PC-9 (cell line): ENCODE results near the gene OSBPL6. TPM values are rescaled to one million over a fixed set of nuclear protein-coding genes. Genes with fewer than 3 reads are reported as not detected.

Source experiments
- BruUV-seq: library from RNA; stranded (reverse); fragments of 400-500 nt; replicated peaks from 2 replicates; lab custom pipeline; 2021; lab: Mats Ljungman, UMichigan
- CTCF ChIA-PET: fragments of 300-600 bp; sonication (Branson Sonifier 250); formaldehyde crosslinking; loops from one replicate; lab custom pipeline; 2022; ENCODE audit warnings: antibody characterized with exemption; lab: Charles Lee
- POLR2A ChIA-PET: fragments of 300-600 bp; sonication (Branson Sonifier 250); formaldehyde crosslinking; loops from one replicate; lab custom pipeline; 2022; ENCODE audit warnings: antibody characterized with exemption; ENCODE audit not compliant: unreplicated experiment; lab: Charles Lee
- DNase-seq, 2 experiments: peaks; one replicate each; pipeline versions ENCODE4 v3.0.0 to v3.0.0-alpha.2; 2015 to 2022; ENCODE audit warnings: mixed read lengths in 1 of 2
- H2AFZ ChIP-seq: fragments of 200-600 bp; sonication (generic); 2 replicates; pipeline ENCODE4 v1.8.1; 2017; ENCODE audit warnings: antibody characterized with exemption
- H3F3A ChIP-seq: fragments of 200-600 bp; sonication (generic); 2 replicates; pipeline ENCODE4 v1.8.1; 2017; ENCODE audit warnings: antibody characterized with exemption, mild to moderate bottlenecking, low read depth; ENCODE audit not compliant: insufficient read depth
- H3K27ac ChIP-seq: fragments of 200-600 bp; sonication (generic); 2 replicates; pipeline ENCODE4 v1.6.1; 2016; ENCODE audit warnings: mixed run types
- H3K27me3 ChIP-seq: fragments of 200-600 bp; sonication (generic); 2 replicates; pipeline ENCODE4 v1.6.1; 2016; ENCODE audit warnings: low read depth, mixed run types; ENCODE audit not compliant: insufficient read depth
- H3K36me3 ChIP-seq: fragments of 200-600 bp; sonication (generic); 2 replicates; pipeline ENCODE4 v1.6.1; 2016; ENCODE audit warnings: low read depth, mixed run types
- H3K4me1 ChIP-seq: fragments of 200-600 bp; sonication (generic); replicated peaks from 2 replicates; pipeline ENCODE4 v1.6.1; 2016; ENCODE audit warnings: mixed run types; ENCODE audit not compliant: insufficient read depth
- H3K4me2 ChIP-seq: fragments of 200-600 bp; sonication (generic); 2 replicates; pipeline ENCODE4 v1.6.1; 2017; ENCODE audit warnings: mixed run types
- H3K4me3 ChIP-seq: fragments of 200-600 bp; sonication (generic); 2 replicates; pipeline ENCODE4 v1.6.1; 2016; ENCODE audit warnings: mixed run types
- H3K79me2 ChIP-seq: fragments of 200-600 bp; sonication (generic); 2 replicates; pipeline ENCODE4 v1.6.1; 2017; ENCODE audit warnings: low read depth, mixed run types
- H3K9me2 ChIP-seq: fragments of 200-600 bp; sonication (generic); 2 replicates; pipeline ENCODE4 v1.8.1; 2017; ENCODE audit warnings: mild to moderate bottlenecking; ENCODE audit not compliant: insufficient read depth
- H3K9me3 ChIP-seq: fragments of 200-600 bp; sonication (generic); 2 replicates; pipeline ENCODE4 v1.8.1; 2016; ENCODE audit warnings: low read depth; ENCODE audit not compliant: insufficient read depth
- H4K20me1 ChIP-seq: fragments of 200-600 bp; sonication (generic); 2 replicates; pipeline ENCODE4 v1.8.1; 2017; ENCODE audit not compliant: insufficient read depth
- EZH2 ChIP-seq: fragments of 200-600 bp; sonication (generic); IDR thresholded peaks from 2 replicates; pipeline ENCODE4 v1.8.0; 2017; ENCODE audit warnings: antibody characterized with exemption, low read depth
- intact Hi-C: fragments of 100-400 bp; cut with micrococcal nuclease; formaldehyde crosslinking; loops from one replicate; pipeline ENCODE4 v1.10.0; 2022; ENCODE audit not compliant: unreplicated experiment
- total RNA-seq: library from RNA; stranded (reverse); gene quantifications from 2 replicates; pipeline ENCODE4 v1.2.3, GENCODE V29; 2021
- TF ChIP-seq, protein P1 (sequence below): fragments of 200-600 bp; sonication (generic); conservative IDR thresholded peaks from 2 replicates; pipeline ENCODE4 v1.6.1; 2017; ENCODE audit warnings: mixed run types, antibody characterized with exemption, mild to moderate bottlenecking, moderate library complexity

Gene OSBPL6
- total RNA-seq, 1 experiment from 2014 or later: 2.6 TPM

DNA sequence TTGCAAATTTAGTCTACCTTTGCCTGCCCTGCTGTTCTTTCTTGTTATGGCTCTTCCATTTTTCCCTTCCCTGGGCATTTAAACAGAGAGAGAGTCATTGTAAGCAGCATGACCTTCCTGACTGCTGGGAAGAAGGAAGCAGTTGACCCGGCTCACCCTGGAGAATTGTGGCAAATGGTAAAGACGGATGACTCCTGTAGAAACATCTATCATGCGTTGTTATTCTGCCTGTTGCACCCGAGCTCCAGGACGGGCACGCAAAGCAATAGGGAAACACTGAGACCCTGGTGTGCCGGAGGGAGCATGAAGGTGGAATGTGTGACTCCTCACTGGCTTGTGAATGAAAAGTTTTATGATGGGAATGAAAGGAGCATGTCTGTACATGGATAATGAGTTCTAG, 113.3 kb downstream of the OSBPL6 start:
- Histone ChIP-seq H3K4me1 (peaks cover 11% of the 10 kb centered on the region; the same call in 1 of the 2 replicates), H3K36me3 (no peaks in the 10 kb centered on the region), H3K27me3 (no peaks in the 10 kb centered on the region), H3K9me3 (no peaks in the 10 kb centered on the region), H3K4me3 (no peak overlapping the region), H3K4me2 (no peak overlapping the region), H3K79me2 (no peaks in the 10 kb centered on the region), H4K20me1 (no peaks in the 10 kb centered on the region), H2AFZ (no peak overlapping the region), H3K27ac (no peak overlapping the region), H3F3A (peaks cover 6% of the 10 kb centered on the region; the same call in 1 of the 2 replicates), H3K9me2 (no peaks in the 10 kb centered on the region; the same call in 1 of the 2 replicates)
- ChIA-PET CTCF (no interaction called here), POLR2A (no interaction called here)
- DNase-seq: no peak
- TF ChIP-seq, protein P1, sequence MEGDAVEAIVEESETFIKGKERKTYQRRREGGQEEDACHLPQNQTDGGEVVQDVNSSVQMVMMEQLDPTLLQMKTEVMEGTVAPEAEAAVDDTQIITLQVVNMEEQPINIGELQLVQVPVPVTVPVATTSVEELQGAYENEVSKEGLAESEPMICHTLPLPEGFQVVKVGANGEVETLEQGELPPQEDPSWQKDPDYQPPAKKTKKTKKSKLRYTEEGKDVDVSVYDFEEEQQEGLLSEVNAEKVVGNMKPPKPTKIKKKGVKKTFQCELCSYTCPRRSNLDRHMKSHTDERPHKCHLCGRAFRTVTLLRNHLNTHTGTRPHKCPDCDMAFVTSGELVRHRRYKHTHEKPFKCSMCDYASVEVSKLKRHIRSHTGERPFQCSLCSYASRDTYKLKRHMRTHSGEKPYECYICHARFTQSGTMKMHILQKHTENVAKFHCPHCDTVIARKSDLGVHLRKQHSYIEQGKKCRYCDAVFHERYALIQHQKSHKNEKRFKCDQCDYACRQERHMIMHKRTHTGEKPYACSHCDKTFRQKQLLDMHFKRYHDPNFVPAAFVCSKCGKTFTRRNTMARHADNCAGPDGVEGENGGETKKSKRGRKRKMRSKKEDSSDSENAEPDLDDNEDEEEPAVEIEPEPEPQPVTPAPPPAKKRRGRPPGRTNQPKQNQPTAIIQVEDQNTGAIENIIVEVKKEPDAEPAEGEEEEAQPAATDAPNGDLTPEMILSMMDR: no peak
- no peak for TF ChIP-seq EZH2
- intact Hi-C loops: loop anchor here (2.0 to 10.0 kb wide), 2 partner anchors 107 to 173 kb away; no protein-coding TSS in a partner anchor
- no TSS peak for BruUV-seq

DNA sequence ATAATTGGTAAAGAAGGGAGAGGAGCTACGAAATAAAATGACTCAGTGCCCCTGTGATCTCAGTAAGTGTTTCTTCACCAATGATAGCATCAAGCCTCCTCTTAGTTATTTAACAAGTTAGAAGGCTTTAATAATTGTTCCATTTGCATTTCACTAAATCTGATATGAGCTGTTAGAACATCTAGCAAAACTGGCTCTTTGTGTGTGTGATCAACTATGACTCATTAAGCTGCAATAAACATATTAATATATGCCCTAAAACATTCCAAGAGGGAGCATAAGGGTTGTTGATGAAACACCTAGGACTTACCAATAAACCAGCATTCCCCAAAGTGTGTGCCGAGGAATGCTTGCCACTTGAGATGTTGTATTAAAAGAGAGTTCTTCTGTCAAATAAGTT, 115.2 kb downstream of the OSBPL6 start:
- Histone ChIP-seq H3K4me1 (peaks cover 11% of the 10 kb centered on the region; the same call in 1 of the 2 replicates), H4K20me1 (no peaks in the 10 kb centered on the region), H3F3A (peaks cover 6% of the 10 kb centered on the region; the same call in 1 of the 2 replicates), H3K9me3 (no peaks in the 10 kb centered on the region), H3K27ac (no peak overlapping the region), H3K9me2 (no peaks in the 10 kb centered on the region), H2AFZ (no peak overlapping the region), H3K4me3 (no peak overlapping the region), H3K36me3 (no peaks in the 10 kb centered on the region), H3K27me3 (no peaks in the 10 kb centered on the region), H3K4me2 (no peak overlapping the region), H3K79me2 (no peaks in the 10 kb centered on the region)
- intact Hi-C loops: loop anchor here (10.0 kb wide), 1 partner anchor 175 kb away; no protein-coding TSS in a partner anchor
- ChIA-PET POLR2A (no interaction called here), CTCF (no interaction called here)
- DNase-seq: peak in 1 of 2 experiments; percentile 65
- no peak for TF ChIP-seq EZH2
- TF ChIP-seq, protein P1: no peak
- BruUV-seq: no TSS peak

DNA sequence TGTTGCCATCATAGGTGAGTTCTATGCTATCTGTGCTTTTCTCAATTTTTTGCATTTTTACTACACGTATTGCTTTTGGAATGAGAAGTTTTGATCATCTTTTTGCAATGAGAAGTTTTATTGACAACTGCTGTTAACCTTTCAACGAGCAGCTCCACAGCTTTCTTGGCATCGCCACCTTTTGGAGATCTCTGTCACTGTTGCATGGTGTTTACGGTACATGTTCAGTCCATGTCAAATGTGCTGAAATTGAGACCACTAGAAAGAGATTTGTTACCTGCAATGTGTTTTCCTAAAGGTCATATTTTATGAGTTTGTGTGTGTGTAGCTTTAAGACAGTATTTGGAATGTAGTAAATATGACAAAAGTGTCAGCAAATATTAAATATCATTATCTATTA, 120.8 kb downstream of the OSBPL6 start:
- Histone ChIP-seq H3K27me3 (no peaks in the 10 kb centered on the region), H3K4me1 (no peaks in the 10 kb centered on the region), H3K27ac (no peak overlapping the region), H3K4me3 (no peak overlapping the region), H3K9me2 (no peaks in the 10 kb centered on the region), H3K4me2 (no peak overlapping the region), H3K9me3 (no peaks in the 10 kb centered on the region), H2AFZ (no peak overlapping the region), H3F3A (no peaks in the 10 kb centered on the region), H4K20me1 (no peaks in the 10 kb centered on the region), H3K79me2 (no peaks in the 10 kb centered on the region), H3K36me3 (no peaks in the 10 kb centered on the region)
- CTCF ChIA-PET: no interaction called here
- no peak for DNase-seq
- intact Hi-C loops: no loop called here
- POLR2A ChIA-PET: interaction anchor here (0.6 kb wide), 1 partner anchor 56 kb away, joined by 9 read pairs; no protein-coding TSS in a partner anchor
- BruUV-seq: no TSS peak
- TF ChIP-seq, protein P1: no peak
- no peak for TF ChIP-seq EZH2
